Activated naive CD8-positive, alpha-beta T cell treated with anti-CD3 and anti-CD28 coated beads, Interleukin-2, amount 50 U/mL, for 24 hours (primary cell): ENCODE results near the gene TBXAS1.
"Not testable (repeated sequence)": the region's sequence is repeated elsewhere in the genome, so short reads cannot be mapped to it uniquely, and the experiment has no call there.

ENCODE experiments used
- ATAC-seq: fragments of 150-1000 bp; cut with Tn5 transposase; one replicate; pipeline ENCODE4 v1.10.0; 2021
- DNase-seq: peaks from one replicate; pipeline ENCODE4 v3.0.0; 2021
- H3K27ac Mint-ChIP-seq: one replicate; pipeline ENCODE4 v1.8.0; 2021; ENCODE audit warnings: mild to moderate bottlenecking, mixed read lengths
- H3K27me3 Mint-ChIP-seq: one replicate; pipeline ENCODE4 v1.8.0; 2021; ENCODE audit warnings: mixed read lengths
- H3K36me3 Mint-ChIP-seq: one replicate; pipeline ENCODE4 v1.8.0; 2021; ENCODE audit warnings: low read depth, mixed read lengths
- H3K4me1 Mint-ChIP-seq: one replicate; pipeline ENCODE4 v1.8.0; 2021; ENCODE audit warnings: mixed read lengths
- H3K4me3 Mint-ChIP-seq: one replicate; pipeline ENCODE4 v1.8.0; 2021; ENCODE audit warnings: mild to moderate bottlenecking, moderate library complexity, mixed read lengths
- H3K9me3 Mint-ChIP-seq: one replicate; pipeline ENCODE4 v1.8.0; 2021; ENCODE audit warnings: mixed read lengths

The TBXAS1 gene

GRCh38 chr7:139838876-139839275 is 9.8 kb downstream of the TBXAS1 start:
- Mint-ChIP-seq H3K27me3 (no peaks in the 10 kb centered on the region), H3K27ac (no peak overlapping the region), H3K36me3 (peaks cover 1% of the 10 kb centered on the region), H3K4me1 (peaks cover 4% of the 10 kb centered on the region), H3K9me3 (peaks cover 14% of the 10 kb centered on the region), H3K4me3 (no peak overlapping the region)
- ATAC-seq (no peak), DNase-seq (no peak)

DNA sequence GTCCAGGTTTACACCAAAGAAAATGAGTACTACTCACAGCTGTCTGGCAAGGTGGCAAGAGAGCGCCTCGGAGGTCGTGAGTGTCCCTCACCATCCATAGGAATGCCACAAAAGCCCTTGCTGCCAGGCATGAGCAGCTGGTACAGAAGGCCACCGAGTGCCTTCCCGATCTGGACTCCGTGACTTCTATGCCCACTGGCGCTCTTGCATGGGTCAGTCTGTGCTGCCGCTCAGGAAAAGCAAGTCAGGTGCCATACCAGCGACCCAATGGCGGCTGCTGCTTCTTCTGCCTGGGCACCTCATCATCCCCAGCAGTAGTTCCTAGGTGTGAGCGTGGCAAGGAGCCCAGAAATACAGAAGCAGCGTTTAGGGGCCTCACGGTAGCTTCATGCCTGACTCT is 11.7 kb downstream of the TBXAS1 start:
- peaks cover 4% of the 10 kb centered on the region for H3K4me1 Mint-ChIP-seq
- no peak overlapping the region for H3K4me3 Mint-ChIP-seq
- H3K9me3 Mint-ChIP-seq: peaks cover 4% of the 10 kb centered on the region
- H3K36me3 Mint-ChIP-seq: peaks cover under 1% of the 10 kb centered on the region
- H3K27ac Mint-ChIP-seq: no peak overlapping the region
- H3K27me3 Mint-ChIP-seq: no peaks in the 10 kb centered on the region
- no peak for ATAC-seq
- no peak for DNase-seq

DNA sequence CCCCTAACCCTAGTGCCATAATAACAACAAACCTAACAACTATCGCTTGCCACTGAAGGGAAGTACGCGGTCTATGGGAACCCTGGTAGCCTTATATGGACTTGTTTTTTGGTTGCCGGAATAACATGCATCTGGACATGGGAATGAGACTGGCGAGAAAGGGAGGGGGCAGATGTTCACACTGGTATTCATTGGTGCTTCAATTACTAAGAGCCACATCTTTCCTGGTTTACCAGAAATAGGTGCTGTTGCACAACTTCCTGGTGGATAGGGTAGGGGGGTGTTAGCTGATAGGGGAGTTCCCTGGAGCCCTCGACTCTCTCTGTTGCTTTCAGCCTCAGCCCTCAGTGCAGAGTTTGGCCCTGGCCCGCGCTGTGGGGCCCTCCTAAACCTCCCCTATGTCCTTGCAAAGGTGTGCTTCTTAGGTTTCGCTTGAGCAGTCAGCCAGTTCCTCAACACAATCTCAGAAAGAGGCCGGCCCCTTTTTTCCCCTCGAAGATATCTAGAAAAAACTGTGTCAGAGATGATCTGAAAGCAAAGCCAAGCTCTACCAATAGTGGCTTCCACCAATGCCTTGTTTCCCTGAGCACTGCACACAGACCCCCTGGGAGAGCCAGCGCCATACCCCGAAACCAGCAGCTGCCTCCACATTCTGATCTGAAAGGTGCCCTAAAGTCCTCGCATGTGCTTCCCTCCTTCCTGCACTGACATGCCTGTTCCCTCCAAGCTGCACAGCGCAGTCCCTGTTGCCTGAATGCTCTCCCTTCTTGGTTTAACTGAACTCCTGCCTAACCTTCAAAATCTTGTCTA is 13.5 kb downstream of the TBXAS1 start:
- H3K4me1 Mint-ChIP-seq: peaks cover 4% of the 10 kb centered on the region
- ATAC-seq: no peak
- no peak for DNase-seq

DNA sequence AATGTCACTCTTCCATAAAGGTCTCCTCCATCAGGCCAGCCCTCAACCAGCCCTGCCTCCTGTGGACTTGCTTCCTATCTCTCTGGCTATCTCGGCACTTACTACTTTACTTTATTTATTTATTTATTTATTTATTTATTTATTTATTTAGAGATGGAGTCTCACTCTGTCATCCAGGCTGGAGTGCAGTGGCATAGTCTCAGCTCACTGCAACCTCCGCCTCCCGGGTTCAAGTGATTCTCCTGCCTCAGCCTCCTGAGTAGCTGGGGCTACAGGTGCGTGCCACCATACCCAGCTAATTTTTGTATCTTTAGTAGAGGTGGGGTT is 14.1 kb downstream of the TBXAS1 start:
- H3K4me1 Mint-ChIP-seq, DNase-seq, H3K36me3 Mint-ChIP-seq, H3K9me3 Mint-ChIP-seq, H3K27ac Mint-ChIP-seq, ATAC-seq, H3K4me3 Mint-ChIP-seq, H3K27me3 Mint-ChIP-seq: not testable (repeated sequence)

More for the DNA sequence above, 13.5 kb downstream of the TBXAS1 start:
- no peak overlapping the region for H3K27ac Mint-ChIP-seq
- H3K36me3 Mint-ChIP-seq: no peaks in the 10 kb centered on the region
- H3K9me3 Mint-ChIP-seq: no peaks in the 10 kb centered on the region
- no peaks in the 10 kb centered on the region for H3K27me3 Mint-ChIP-seq
- H3K4me3 Mint-ChIP-seq: no peak overlapping the region

GRCh38 chr7:139844779-139845442 is 15.8 kb downstream of the TBXAS1 start:
- Mint-ChIP-seq H3K27ac (no peak overlapping the region), H3K27me3 (no peaks in the 10 kb centered on the region), H3K4me3 (no peak overlapping the region), H3K9me3 (no peaks in the 10 kb centered on the region), H3K36me3 (no peaks in the 10 kb centered on the region), H3K4me1 (peaks cover 4% of the 10 kb centered on the region)
- no peak for DNase-seq
- ATAC-seq: no peak

- Mint-ChIP-seq H3K27me3 (no peaks in the 10 kb centered on the region), H3K4me1 (peaks cover 4% of the 10 kb centered on the region), H3K9me3 (no peaks in the 10 kb centered on the region), H3K4me3 (no peak overlapping the region), H3K36me3 (no peaks in the 10 kb centered on the region), H3K27ac (no peak overlapping the region)
- ATAC-seq: no peak
- no peak for DNase-seq
Observed at GRCh38 chr7:139845443-139845805, 16.4 kb downstream of the TBXAS1 start.

DNA sequence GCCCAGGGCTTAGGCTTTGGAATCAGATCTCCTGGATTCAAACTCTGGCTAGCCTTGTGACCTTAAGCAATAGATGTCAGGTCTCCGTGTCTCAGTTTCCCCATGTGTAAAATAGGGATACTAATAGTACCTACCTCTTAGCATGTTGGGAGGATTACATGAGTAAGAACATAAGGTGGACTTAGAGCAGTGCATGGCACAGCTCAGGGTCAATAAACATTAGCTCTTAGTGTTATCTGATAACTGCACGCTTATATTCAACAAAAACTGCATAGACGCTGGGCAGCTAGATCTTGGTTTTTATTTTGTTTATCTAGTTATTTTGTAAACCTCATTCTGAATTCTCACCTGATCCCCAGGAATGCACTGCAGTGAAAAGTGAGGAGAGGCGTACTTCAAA is 17.2 kb downstream of the TBXAS1 start:
- H3K27me3 Mint-ChIP-seq: no peaks in the 10 kb centered on the region
- peaks cover 4% of the 10 kb centered on the region for H3K4me1 Mint-ChIP-seq
- DNase-seq (no peak), ATAC-seq (no peak)
- no peaks in the 10 kb centered on the region for H3K9me3 Mint-ChIP-seq
- no peaks in the 10 kb centered on the region for H3K36me3 Mint-ChIP-seq
- no peak overlapping the region for H3K27ac Mint-ChIP-seq
- no peak overlapping the region for H3K4me3 Mint-ChIP-seq

DNA sequence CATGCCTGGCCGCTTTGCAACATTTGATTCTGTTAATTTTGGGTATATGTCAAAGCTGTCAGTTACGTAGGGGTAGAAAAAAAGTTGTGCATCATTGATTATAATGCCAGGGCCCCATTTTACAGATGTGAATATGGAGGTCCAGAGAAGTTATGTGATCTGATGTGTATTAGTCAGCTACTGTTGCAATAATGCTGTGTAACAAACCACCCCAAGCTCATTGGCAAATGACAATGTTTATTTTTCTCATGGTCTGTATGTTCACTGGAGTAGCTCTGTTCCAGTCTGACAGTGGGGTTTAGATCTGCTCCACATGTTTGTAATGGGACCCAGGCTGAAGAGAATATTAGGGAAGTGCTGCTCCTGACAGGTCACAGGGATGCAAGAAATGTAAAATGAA is 19.2 kb downstream of the TBXAS1 start:
- H3K27ac Mint-ChIP-seq: no peak overlapping the region
- no peak for ATAC-seq

GRCh38 chr7:139850906-139851305 is 21.8 kb downstream of the TBXAS1 start:
- H3K27ac Mint-ChIP-seq: no peak overlapping the region
- H3K9me3 Mint-ChIP-seq: peaks cover under 1% of the 10 kb centered on the region
- no peaks in the 10 kb centered on the region for H3K36me3 Mint-ChIP-seq
- H3K27me3 Mint-ChIP-seq: no peaks in the 10 kb centered on the region
- DNase-seq: no peak
- no peak overlapping the region for H3K4me3 Mint-ChIP-seq
- ATAC-seq: no peak
- H3K4me1 Mint-ChIP-seq: peaks cover 23% of the 10 kb centered on the region

More for the DNA sequence above, 19.2 kb downstream of the TBXAS1 start:
- Mint-ChIP-seq H3K36me3 (no peaks in the 10 kb centered on the region), H3K9me3 (no peaks in the 10 kb centered on the region), H3K27me3 (no peaks in the 10 kb centered on the region), H3K4me1 (no peaks in the 10 kb centered on the region), H3K4me3 (no peak overlapping the region)
- DNase-seq: no peak

DNA sequence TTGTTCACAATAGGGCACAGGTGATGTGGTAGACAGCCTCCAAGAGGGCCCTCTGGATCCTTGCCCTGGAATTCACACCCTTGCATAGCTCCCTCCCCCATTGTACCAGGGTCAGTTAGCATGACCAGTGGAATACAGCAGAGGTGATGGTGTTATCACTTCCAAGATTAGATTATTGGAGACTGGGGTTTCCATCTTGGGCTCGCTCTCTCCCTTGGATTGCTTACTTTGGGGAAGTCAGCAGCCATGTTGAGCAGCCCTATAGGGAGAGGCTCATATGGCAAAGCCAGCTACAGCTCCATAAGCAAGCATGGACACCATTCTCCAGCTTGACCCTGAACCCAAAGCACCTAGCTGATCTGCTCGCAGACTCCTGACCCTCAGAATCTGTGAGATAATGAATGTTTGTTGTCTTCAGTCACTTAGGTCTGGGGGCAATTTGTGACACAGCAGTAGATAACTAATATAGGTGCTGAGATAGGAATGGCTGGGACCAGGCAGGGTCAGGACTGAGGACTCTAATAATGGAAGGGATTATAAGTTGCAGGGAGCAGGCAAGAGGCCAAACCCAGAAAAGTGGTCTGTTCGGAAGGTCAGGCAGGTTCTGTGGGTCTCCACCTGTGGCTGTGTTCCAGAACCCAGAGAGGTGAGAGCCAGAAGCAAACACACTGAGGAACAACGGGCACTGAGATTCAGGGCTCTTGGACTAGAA is 22.9 kb downstream of the TBXAS1 start:
- Mint-ChIP-seq H3K36me3 (no peaks in the 10 kb centered on the region), H3K9me3 (peaks cover 6% of the 10 kb centered on the region), H3K4me3 (no peak overlapping the region), H3K4me1 (peaks cover 26% of the 10 kb centered on the region), H3K27me3 (no peaks in the 10 kb centered on the region), H3K27ac (no peak overlapping the region)
- ATAC-seq (no peak), DNase-seq (no peak)

DNA sequence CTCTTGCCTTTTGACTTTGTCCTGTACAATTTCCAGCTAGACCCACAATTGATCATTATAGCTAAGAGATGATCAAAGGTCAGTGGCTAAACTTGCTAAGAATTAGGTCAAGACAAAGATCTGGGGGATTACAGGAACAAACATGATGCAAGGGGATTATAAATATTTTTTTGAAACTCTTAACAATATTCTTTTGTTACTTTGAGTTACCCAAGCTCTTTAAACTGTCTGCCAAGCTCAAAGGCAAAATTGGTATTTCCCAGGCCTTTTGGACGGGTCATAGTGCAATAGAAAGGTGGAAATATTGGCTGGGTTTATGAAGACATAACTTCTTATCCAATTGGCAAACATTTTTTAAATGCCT is 23.4 kb downstream of the TBXAS1 start:
- DNase-seq: no peak

DNA sequence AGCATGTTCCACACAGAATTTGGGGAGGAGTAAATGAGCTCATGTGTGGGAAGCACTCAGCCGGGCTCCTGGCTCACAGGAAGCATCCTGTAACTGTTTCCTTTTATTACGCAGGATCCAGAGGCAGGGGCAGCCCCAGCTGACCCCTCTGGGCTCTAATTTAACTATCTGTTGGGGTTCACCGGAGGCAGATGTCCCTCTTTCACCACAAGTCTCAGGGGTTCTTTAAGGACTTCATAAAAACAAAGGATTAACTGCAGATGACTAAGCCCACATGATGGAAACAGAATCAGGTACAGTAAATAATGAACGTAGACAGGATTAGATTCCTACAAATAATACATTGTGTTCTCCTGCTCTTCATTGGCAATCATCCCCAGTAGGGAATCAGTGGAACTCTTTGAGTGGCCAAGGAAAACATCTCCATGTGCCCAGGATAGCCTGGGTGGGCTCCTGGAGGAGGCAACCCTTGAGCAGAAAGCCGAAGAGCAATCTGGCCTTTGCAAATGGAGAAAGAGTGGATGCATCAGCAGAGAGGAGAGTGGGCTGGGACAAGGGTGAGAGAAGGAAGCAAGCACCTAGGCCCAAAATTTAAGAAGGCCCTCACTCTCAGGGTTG is 24.6 kb downstream of the TBXAS1 start:
- no peak for ATAC-seq
- DNase-seq: no peak
- no peaks in the 10 kb centered on the region for H3K27me3 Mint-ChIP-seq
- peaks cover 26% of the 10 kb centered on the region for H3K4me1 Mint-ChIP-seq
- peaks cover 6% of the 10 kb centered on the region for H3K9me3 Mint-ChIP-seq
- no peaks in the 10 kb centered on the region for H3K36me3 Mint-ChIP-seq
- no peak overlapping the region for H3K4me3 Mint-ChIP-seq
- no peak overlapping the region for H3K27ac Mint-ChIP-seq

More for the DNA sequence above, 23.4 kb downstream of the TBXAS1 start:
- no peaks in the 10 kb centered on the region for H3K27me3 Mint-ChIP-seq
- no peak for ATAC-seq
- H3K4me3 Mint-ChIP-seq: no peak overlapping the region
- peaks cover 26% of the 10 kb centered on the region for H3K4me1 Mint-ChIP-seq
- no peak overlapping the region for H3K27ac Mint-ChIP-seq
- H3K36me3 Mint-ChIP-seq: no peaks in the 10 kb centered on the region
- H3K9me3 Mint-ChIP-seq: peaks cover 6% of the 10 kb centered on the region

DNA sequence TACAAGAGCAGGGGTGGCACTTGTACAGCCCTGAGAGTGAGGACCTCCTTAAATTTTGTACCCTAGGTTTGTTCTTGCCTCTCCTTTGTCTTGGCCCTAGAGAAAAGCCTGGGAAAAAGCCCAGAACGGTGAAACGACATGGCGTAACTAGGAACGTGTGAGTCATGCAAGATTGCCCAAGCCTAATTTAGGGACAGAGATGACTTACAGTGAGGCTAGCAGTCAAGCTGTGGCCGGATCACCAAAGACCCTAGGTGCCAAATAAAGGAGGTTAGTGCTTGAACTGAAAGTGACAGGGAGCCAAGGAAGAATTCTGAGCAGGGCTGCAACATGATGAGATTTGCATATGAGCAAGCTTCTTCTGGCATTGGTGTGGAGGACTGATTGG is 25.1 kb downstream of the TBXAS1 start:
- H3K36me3 Mint-ChIP-seq: no peaks in the 10 kb centered on the region
- ATAC-seq (no peak), DNase-seq (no peak)
- H3K4me1 Mint-ChIP-seq: peaks cover 26% of the 10 kb centered on the region
- no peak overlapping the region for H3K4me3 Mint-ChIP-seq
- peaks cover 6% of the 10 kb centered on the region for H3K9me3 Mint-ChIP-seq
- H3K27ac Mint-ChIP-seq: peak overlapping the region; percentile 1
- no peaks in the 10 kb centered on the region for H3K27me3 Mint-ChIP-seq

DNA sequence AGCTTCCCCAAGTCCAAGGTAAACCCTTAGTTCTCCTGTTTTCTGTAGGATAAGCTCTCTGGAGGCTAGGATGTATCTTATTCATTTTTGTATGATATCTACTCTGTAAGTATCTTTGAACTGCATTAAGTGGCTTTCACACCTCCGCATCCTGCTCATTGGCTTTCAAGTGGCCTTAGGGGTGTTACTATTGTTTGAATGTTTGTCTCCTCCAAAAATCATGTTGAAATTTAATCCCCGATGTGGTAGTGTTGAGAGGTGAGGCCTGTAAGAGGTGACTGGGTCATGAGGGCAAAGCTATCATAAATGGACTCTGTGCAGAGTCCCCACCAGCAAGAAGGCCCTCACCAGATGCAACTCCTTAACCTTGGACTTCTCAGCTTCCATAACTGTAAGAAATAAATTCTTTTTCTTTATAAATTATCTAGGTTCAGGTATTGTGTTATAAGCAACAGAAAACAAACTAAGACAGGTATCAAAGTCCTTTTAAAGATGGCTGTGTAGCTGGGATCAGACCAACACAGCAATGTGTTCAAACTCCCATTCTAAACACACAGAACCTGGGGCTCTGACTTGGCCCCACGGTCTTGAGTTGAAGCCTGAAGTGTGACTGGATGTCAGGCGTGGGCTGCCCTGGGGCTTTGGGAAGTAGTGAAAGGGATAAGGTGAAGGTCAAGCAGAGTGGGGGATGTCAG is 25.9 kb downstream of the TBXAS1 start:
- H3K27me3 Mint-ChIP-seq: no peaks in the 10 kb centered on the region
- DNase-seq: no peak
- no peaks in the 10 kb centered on the region for H3K36me3 Mint-ChIP-seq
- no peak overlapping the region for H3K4me3 Mint-ChIP-seq
- H3K4me1 Mint-ChIP-seq: peaks cover 26% of the 10 kb centered on the region
- H3K9me3 Mint-ChIP-seq: peaks cover 6% of the 10 kb centered on the region
- H3K27ac Mint-ChIP-seq: peak overlapping the region; percentile 37
- ATAC-seq: no peak
